Esophagus squamous epithelium (tissue), 5 donors: Measurements from ENCODE around the gene TPM1. TPM values are rescaled to one million over a fixed set of nuclear protein-coding genes. Genes with fewer than 3 reads are reported as not detected.
"Not testable (repeated sequence)": the region's sequence is repeated elsewhere in the genome, so short reads cannot be mapped to it uniquely, and the experiment has no call there.

Source experiments
- DNase-seq: peaks from one replicate; lab custom pipeline; 2025; lab: John Stamatoyannopoulos, UW
- H3K27ac ChIP-seq, 4 donors: fragments of 200-600 bp; sonication (generic); one replicate each; pipeline ENCODE4 v1.5.1; 2016 to 2019; ENCODE audit warnings: mild to moderate bottlenecking in 1 of 4
- H3K27me3 ChIP-seq, 4 donors: fragments of 200-600 bp; sonication (generic); 1 replicate in 3 of 4; 2 replicates in 1 of 4; pipeline versions ENCODE4 v1.5.1 to v1.6.0; 2017 to 2021; ENCODE audit warnings: antibody characterized with exemption in 1 of 4
- H3K36me3 ChIP-seq, 3 donors: fragments of 200-600 bp; sonication (generic); one replicate each; pipeline ENCODE4 v1.5.1; 2016 to 2019
- H3K4me1 ChIP-seq, 3 donors: fragments of 200-600 bp; sonication (generic); one replicate each; pipeline ENCODE4 v1.5.1; 2017 to 2019
- H3K4me3 ChIP-seq, 4 donors: fragments of 200-600 bp; sonication (generic); 1 replicate in 3 of 4; 2 replicates in 1 of 4; pipeline ENCODE4 v1.5.1; 2016 to 2019; ENCODE audit warnings: mild to moderate bottlenecking in 2 of 4, moderate library complexity in 1 of 4
- H3K9me3 ChIP-seq, 3 donors: fragments of 200-600 bp; sonication (generic); one replicate each; pipeline ENCODE4 v1.5.1; 2016 to 2019
- POLR2A ChIP-seq, 4 donors: fragments of 450-650 bp; IDR thresholded peaks; one replicate each; pipeline ENCODE4 v1.6.1; 2017; ENCODE audit warnings: antibody characterized with exemption in 4 of 4, mild to moderate bottlenecking in 4 of 4, moderate library complexity in 3 of 4
- WGBS, 2 donors: methylation state at CpG; one replicate each; pipeline ENCODE4 v1.1.5; 2018; 5-methylcytosine and 5-hydroxymethylcytosine counted together
- intact Hi-C: fragments of 100-400 bp; cut with DNase I; formaldehyde crosslinking; loops from one replicate; pipeline ENCODE4 v1.15.0; 2022
- total RNA-seq, 4 donors: library from RNA; depleted of rRNA; stranded (reverse); fragments of >200 nt; gene quantifications; one replicate each; pipeline ENCODE4 v1.1.0, GENCODE V29; 2016
- TF ChIP-seq, protein P1 (sequence below), 6 experiments: fragments of 450-650 bp in 4 of 6; fragments of 200-600 bp in 2 of 6; sonication (generic) in 2 of 6; IDR thresholded peaks; one replicate each; pipeline ENCODE4 v1.5.1; 2016 to 2019; ENCODE audit warnings: antibody characterized with exemption in 6 of 6, mild to moderate bottlenecking in 4 of 6, moderate library complexity in 4 of 6
- donor health status: DM: yes; HTN: yes; CAD: no.

Gene TPM1
- total RNA-seq, 4 donors from 2014 or later = 44.3 to 680 (median 138) TPM

DNA sequence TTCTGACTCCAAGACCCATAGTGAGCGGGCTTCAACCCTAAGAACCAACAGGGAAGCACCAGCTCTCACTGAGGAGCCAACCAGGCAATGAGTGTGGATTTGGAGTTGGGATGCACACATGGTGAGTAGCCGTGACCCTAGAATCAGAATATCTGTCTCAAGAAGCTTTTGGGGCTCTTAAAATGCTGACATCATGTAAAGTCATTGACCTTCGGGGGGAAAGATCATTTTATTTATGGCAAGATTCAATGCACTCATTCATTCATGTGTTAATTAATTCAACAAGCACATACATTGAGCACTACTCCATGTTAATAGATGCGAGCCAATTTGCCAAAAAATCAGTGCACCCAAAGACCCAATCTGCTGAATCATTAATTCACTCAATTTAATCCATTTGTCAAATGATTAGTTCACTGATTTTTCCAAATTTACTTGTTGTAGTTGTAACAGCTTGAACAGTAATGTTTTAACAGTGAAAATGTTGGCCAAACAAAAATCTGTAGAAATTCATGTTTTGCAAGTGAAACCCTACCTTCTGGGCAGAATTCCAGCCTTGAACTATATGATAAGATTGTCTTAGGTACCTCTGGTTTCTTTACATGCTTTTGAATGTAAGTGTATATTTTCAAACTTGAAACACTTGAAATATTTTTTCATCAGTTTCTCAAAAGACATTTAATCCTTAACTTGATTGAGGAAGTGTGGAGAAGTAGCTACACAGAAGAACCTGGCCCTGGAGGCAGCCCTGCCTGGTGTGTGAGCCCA lies 49.3 kb downstream of the TPM1 start:
- Histone ChIP-seq H3K9me3 (no peaks in the 10 kb centered on the region), H3K4me3 (no peak overlapping the region), H3K27ac (no peak overlapping the region), H3K4me1 (no peaks in the 10 kb centered on the region), H3K27me3 (no peaks in the 10 kb centered on the region), H3K36me3 (no peaks in the 10 kb centered on the region)
- TF ChIP-seq, protein P1, sequence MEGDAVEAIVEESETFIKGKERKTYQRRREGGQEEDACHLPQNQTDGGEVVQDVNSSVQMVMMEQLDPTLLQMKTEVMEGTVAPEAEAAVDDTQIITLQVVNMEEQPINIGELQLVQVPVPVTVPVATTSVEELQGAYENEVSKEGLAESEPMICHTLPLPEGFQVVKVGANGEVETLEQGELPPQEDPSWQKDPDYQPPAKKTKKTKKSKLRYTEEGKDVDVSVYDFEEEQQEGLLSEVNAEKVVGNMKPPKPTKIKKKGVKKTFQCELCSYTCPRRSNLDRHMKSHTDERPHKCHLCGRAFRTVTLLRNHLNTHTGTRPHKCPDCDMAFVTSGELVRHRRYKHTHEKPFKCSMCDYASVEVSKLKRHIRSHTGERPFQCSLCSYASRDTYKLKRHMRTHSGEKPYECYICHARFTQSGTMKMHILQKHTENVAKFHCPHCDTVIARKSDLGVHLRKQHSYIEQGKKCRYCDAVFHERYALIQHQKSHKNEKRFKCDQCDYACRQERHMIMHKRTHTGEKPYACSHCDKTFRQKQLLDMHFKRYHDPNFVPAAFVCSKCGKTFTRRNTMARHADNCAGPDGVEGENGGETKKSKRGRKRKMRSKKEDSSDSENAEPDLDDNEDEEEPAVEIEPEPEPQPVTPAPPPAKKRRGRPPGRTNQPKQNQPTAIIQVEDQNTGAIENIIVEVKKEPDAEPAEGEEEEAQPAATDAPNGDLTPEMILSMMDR (IDR thresholded peaks at IDR 0.05) = no peak
- no peak for TF ChIP-seq POLR2A (IDR thresholded peaks at IDR 0.05)
- intact Hi-C loops = loop anchor here (10.0 kb wide), 2 partner anchors 247 to 307 kb away; no protein-coding TSS in a partner anchor
- no peak for DNase-seq
- 60 to 75% methylated on average over 3 of the region's 4 CpGs for WGBS, 2 donors

DNA sequence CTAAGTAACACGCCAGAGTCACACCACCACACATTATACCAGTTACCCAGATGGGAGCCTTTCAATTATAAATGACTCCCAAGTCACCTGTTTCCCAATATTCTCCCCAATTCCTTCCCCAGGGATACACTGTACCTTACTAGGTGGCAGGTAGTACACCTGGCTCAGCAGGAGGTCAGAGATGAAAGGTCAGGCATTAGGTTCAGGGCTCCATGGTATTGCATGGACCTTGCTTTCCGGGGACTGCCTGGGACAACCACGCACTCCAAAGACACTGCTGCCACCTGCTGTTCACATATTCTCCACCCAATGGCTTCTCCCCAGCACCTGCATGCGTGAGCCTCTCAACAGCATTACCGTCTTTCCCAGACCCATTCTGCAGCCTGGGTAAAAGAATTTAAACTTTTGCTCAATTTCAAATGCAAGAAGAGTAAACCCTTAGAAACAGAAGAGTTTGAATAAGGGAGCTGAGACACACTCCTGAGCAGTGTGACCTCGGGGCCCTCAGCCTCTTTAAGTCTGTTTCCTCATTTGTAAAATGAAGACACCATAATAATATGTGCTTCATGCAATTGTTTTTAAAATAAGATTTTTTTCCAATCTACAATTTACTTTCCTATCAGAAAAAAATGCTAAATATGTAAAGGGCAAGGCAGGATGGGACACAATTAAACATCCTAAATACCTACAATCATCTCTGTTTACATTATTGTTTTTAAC lies 51.1 kb downstream of the TPM1 start:
- no peaks in the 10 kb centered on the region for H3K27me3 ChIP-seq
- no peaks in the 10 kb centered on the region for H3K36me3 ChIP-seq
- no peak for DNase-seq
- TF ChIP-seq POLR2A (IDR thresholded peaks at IDR 0.05) = no peak
- TF ChIP-seq, protein P1 (IDR thresholded peaks at IDR 0.05) = peak; percentile 69 to 87 (median 81)
- H3K4me1 ChIP-seq = no peaks in the 10 kb centered on the region
- intact Hi-C loops = loop anchor here (10.0 kb wide), 2 partner anchors 249 to 309 kb away; no protein-coding TSS in a partner anchor
- 18 to 24% methylated on average over 6 of the region's 6 CpGs for WGBS, 2 donors
- H3K4me3 ChIP-seq = no peak overlapping the region
- H3K9me3 ChIP-seq = no peaks in the 10 kb centered on the region
- H3K27ac ChIP-seq = no peak overlapping the region

DNA sequence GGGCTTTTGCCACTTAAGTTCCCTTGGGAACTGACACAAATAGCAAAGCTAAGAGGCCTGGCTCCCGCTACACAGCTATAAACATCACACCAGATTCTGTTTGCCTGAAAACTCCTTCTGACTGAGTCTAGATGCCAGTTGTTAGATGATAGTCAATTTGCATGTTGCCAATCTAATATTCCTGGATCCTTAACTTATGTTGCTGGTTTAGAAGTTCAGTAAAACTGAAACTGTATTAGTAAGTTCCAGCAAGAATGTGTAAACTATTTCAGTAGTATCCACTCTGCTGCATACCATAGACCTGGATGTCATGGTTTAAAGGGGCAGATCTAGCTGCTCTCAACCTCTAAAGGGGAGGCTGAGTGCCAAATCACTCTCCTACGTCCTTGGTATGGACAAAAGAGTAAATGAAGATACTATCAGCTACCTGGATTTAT lies 52.0 kb downstream of the TPM1 start:
- TF ChIP-seq POLR2A (IDR thresholded peaks at IDR 0.05) = no peak
- TF ChIP-seq, protein P1 (IDR thresholded peaks at IDR 0.05) = no peak
- H3K27ac ChIP-seq = peak overlapping the region in 2 of 4 donors; percentile 0 to 2
- WGBS, 2 donors = 60 to 72% methylated on average over 2 of the region's 2 CpGs
- DNase-seq = no peak
- H3K27me3 ChIP-seq = no peaks in the 10 kb centered on the region
- no peak overlapping the region for H3K4me3 ChIP-seq
- no peaks in the 10 kb centered on the region for H3K9me3 ChIP-seq
- intact Hi-C loops = loop anchor here (10.0 kb wide), 2 partner anchors 250 to 310 kb away; no protein-coding TSS in a partner anchor
- H3K36me3 ChIP-seq = no peaks in the 10 kb centered on the region
- no peaks in the 10 kb centered on the region for H3K4me1 ChIP-seq

DNA sequence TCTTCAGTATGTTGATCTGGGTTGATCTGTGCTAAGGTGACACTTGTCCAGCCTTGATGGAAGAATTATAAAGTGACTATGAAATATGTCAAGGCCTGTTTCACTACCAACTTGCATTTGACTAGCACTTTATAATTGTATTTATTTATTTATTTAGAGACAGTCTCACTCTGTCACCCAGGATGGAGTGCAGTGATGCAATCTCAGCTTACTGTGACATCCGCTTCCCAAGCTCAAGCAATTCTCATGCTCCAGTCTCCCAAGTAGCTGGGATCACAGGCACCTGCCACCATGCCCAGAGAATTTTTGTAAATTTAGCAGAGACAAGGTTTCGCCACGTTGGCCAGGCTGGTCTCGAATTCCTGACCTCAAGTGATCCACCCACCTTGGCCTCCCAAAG lies 53.6 kb downstream of the TPM1 start:
- no peaks in the 10 kb centered on the region for H3K4me1 ChIP-seq
- no peaks in the 10 kb centered on the region for H3K36me3 ChIP-seq
- H3K27ac ChIP-seq = no peak overlapping the region
- H3K27me3 ChIP-seq = no peaks in the 10 kb centered on the region
- WGBS, 2 donors = 96 to 100% methylated on average over 4 of the region's 4 CpGs
- H3K4me3 ChIP-seq = no peak overlapping the region
- TF ChIP-seq, protein P1 (IDR thresholded peaks at IDR 0.05) = no peak
- TF ChIP-seq POLR2A (IDR thresholded peaks at IDR 0.05) = no peak
- no peak for DNase-seq
- H3K9me3 ChIP-seq = no peaks in the 10 kb centered on the region
- intact Hi-C loops = loop anchor here (10.0 kb wide), 2 partner anchors 251 to 311 kb away; no protein-coding TSS in a partner anchor

DNA sequence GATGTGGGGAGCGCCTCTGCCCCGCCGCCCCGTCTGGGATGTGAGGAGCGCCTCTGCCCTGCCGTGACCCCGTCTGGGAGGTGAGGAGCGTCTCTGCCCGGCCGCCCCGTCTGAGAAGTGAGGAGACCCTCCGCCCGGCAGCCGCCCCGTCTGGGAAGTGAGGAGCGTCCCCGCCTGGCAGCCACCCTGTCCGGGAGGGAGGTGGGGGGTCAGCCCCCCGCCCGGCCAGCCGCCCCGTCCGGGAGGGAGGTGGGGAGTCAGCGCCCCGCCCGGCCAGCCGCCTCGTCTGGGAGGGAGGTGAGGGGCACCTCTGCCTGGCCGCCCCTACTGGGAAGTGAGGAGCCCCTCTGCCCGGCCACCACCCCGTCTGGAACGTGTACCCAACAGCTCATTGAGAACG lies 56.4 kb downstream of the TPM1 start:
- not testable (repeated sequence) for H3K27me3 ChIP-seq

DNA sequence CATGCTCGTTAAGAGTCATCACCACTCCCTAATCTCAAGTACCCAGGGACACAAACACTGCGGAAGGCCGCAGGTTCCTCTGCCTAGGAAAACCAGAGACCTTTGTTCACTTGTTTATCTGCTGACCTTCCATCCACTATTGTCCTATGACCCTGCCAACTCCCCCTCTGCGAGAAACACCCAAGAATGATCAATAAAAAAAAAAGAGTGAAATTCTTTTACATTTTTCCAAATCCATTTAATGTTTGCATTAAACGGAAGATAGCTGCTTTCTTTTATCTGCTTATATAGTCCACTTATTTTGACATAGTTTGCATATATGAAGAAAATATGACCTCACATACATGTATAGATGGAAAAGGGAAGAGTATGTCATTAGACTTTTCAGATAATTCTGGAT lies 57.0 kb downstream of the TPM1 start:
- not testable (repeated sequence) for DNase-seq, H3K27me3 ChIP-seq, H3K4me3 ChIP-seq, H3K27ac ChIP-seq, H3K4me1 ChIP-seq, H3K9me3 ChIP-seq, H3K36me3 ChIP-seq
- intact Hi-C loops = loop anchor here (10.0 kb wide), 2 partner anchors 255 to 315 kb away; no protein-coding TSS in a partner anchor
- WGBS, 2 donors = 77 to 89% methylated on average over 2 to 5 of the region's 5 CpGs

More for the DNA sequence above, 56.4 kb downstream of the TPM1 start:
- not testable (repeated sequence) for H3K36me3 ChIP-seq, H3K9me3 ChIP-seq, H3K4me1 ChIP-seq, H3K4me3 ChIP-seq, DNase-seq, H3K27ac ChIP-seq
- intact Hi-C loops = loop anchor here (10.0 kb wide), 2 partner anchors 254 to 314 kb away; no protein-coding TSS in a partner anchor
- whole genome bisulfite sequencing, 2 donors = no CpG with 5 or more reads among the region's 33 CpGs
